SK-N-SH treated with all-trans-retinoic acid at 6 μM for 48 hours (cell line): Measurements from ENCODE around the gene ZNF30.

Source experiments
- ATAC-seq: fragments of 200-7000 bp; cut with Tn5 transposase; 3 replicates; pipeline ENCODE4 v1.9.1; 2020; ENCODE audit warnings: mild to moderate bottlenecking, moderate library complexity
- ARNTL ChIP-seq: fragments of 450-650 bp; formaldehyde crosslinking; IDR thresholded peaks from 2 replicates; pipeline ENCODE4 v1.5.0; 2020; ENCODE audit warnings: low read depth, mild to moderate bottlenecking, moderate library complexity, borderline replicate concordance
- BACH2 ChIP-seq: fragments of 250-450 bp; sonication (Bioruptor Pico); IDR thresholded peaks from 2 replicates; pipeline ENCODE4 v1.9.0; 2021; ENCODE audit warnings: mild to moderate bottlenecking, borderline replicate concordance
- CREB5 ChIP-seq: fragments of 250-450 bp; sonication (Bioruptor Pico); IDR thresholded peaks from 2 replicates; pipeline ENCODE4 v1.5.1; 2020; ENCODE audit warnings: low read depth, mild to moderate bottlenecking, moderate library complexity
- CSRNP3 ChIP-seq: fragments of 250-450 bp; sonication (Bioruptor Pico); IDR thresholded peaks from 2 replicates; pipeline ENCODE4 v1.5.1; 2021; ENCODE audit warnings: mild to moderate bottlenecking, moderate library complexity
- ESRRG ChIP-seq: fragments of 250-450 bp; sonication (Bioruptor Pico); IDR thresholded peaks from 2 replicates; pipeline ENCODE4 v1.6.1; 2021; ENCODE audit warnings: mild to moderate bottlenecking
- GLIS3 ChIP-seq: fragments of 250-450 bp; sonication (Bioruptor Pico); IDR thresholded peaks from 2 replicates; pipeline ENCODE4 v1.5.0; 2020; ENCODE audit warnings: mild to moderate bottlenecking, moderate library complexity
- ISL1 ChIP-seq: fragments of 250-450 bp; sonication (Bioruptor Pico); IDR thresholded peaks from 2 replicates; pipeline ENCODE4 v2.1.2; 2022; ENCODE audit warnings: mild to moderate bottlenecking, moderate library complexity
- OSR1 ChIP-seq: fragments of 250-450 bp; sonication (Bioruptor Pico); IDR thresholded peaks from 2 replicates; pipeline ENCODE4 v1.8.0; 2022; ENCODE audit warnings: moderate library complexity, mild to moderate bottlenecking, inconsistent platforms
- POU6F1 ChIP-seq: fragments of 250-450 bp; sonication (Bioruptor Pico); IDR thresholded peaks from 2 replicates; pipeline ENCODE4 v1.8.0; 2021; ENCODE audit warnings: low read depth, mild to moderate bottlenecking, moderate library complexity, borderline replicate concordance
- PPARA ChIP-seq: fragments of 250-450 bp; sonication (Bioruptor Pico); IDR thresholded peaks from 2 replicates; pipeline ENCODE4 v1.5.0; 2020; ENCODE audit warnings: mild to moderate bottlenecking, borderline replicate concordance
- RARB ChIP-seq: fragments of 250-450 bp; sonication (Bioruptor Pico); IDR thresholded peaks from 2 replicates; pipeline ENCODE4 v1.8.0; 2021; ENCODE audit warnings: mild to moderate bottlenecking, moderate library complexity
- SNAI2 ChIP-seq: fragments of 250-450 bp; sonication (Bioruptor Pico); IDR thresholded peaks from 2 replicates; pipeline ENCODE4 v1.5.0; 2020; ENCODE audit warnings: mild to moderate bottlenecking, moderate library complexity
- TCF4 ChIP-seq: fragments of 250-450 bp; sonication (Bioruptor Pico); IDR thresholded peaks from 2 replicates; pipeline ENCODE4 v1.8.0; 2021; ENCODE audit warnings: mild to moderate bottlenecking, moderate library complexity, borderline replicate concordance
- TSHZ2 ChIP-seq: fragments of 250-450 bp; sonication (Bioruptor Pico); IDR thresholded peaks from 2 replicates; pipeline ENCODE4 v1.5.0; 2020; ENCODE audit warnings: mild to moderate bottlenecking, moderate library complexity
- ZC3H10 ChIP-seq: fragments of 250-450 bp; sonication (Bioruptor Pico); IDR thresholded peaks from 2 replicates; pipeline ENCODE4 v1.5.1; 2021; ENCODE audit warnings: mild to moderate bottlenecking, moderate library complexity
- ZFP3 ChIP-seq: fragments of 250-450 bp; sonication (Bioruptor Pico); IDR thresholded peaks from 2 replicates; pipeline ENCODE4 v1.5.0; 2020; ENCODE audit warnings: mild to moderate bottlenecking, moderate library complexity
- ZFP30 ChIP-seq: fragments of 450-650 bp; formaldehyde crosslinking; IDR thresholded peaks from 2 replicates; pipeline ENCODE4 v1.5.0; 2022; ENCODE audit warnings: mild to moderate bottlenecking, moderate library complexity
- ZNF565 ChIP-seq: fragments of 450-650 bp; formaldehyde crosslinking; conservative IDR thresholded peaks from 2 replicates; pipeline ENCODE4 v1.5.0; 2020; ENCODE audit warnings: low read depth, mild to moderate bottlenecking, moderate library complexity
- ZNF70 ChIP-seq: fragments of 450-650 bp; formaldehyde crosslinking; IDR thresholded peaks from 2 replicates; pipeline ENCODE4 v1.5.0; 2020; ENCODE audit warnings: mild to moderate bottlenecking, moderate library complexity
- TF ChIP-seq, protein P1 (sequence below): fragments of 250-450 bp; sonication (Bioruptor Pico); IDR thresholded peaks from 2 replicates; pipeline ENCODE4 v1.8.0; 2020; ENCODE audit warnings: mild to moderate bottlenecking, moderate library complexity, borderline replicate concordance

ZNF30 gene

GRCh38 chr19:34881982-34882381 is 44.7 kb upstream of the ZNF30 start:
- no peak for TF ChIP-seq OSR1 (CRISPR knock-in tag)
- no peak for TF ChIP-seq TSHZ2 (CRISPR knock-in tag)
- no peak for TF ChIP-seq POU6F1 (CRISPR knock-in tag)
- no peak for TF ChIP-seq CSRNP3 (CRISPR knock-in tag)
- no peak for TF ChIP-seq ESRRG (CRISPR knock-in tag)
- TF ChIP-seq GLIS3 (CRISPR knock-in tag), result no peak
- no peak for TF ChIP-seq CREB5 (CRISPR knock-in tag)
- TF ChIP-seq ZC3H10, result no peak
- TF ChIP-seq BACH2 (CRISPR knock-in tag), result no peak
- TF ChIP-seq ZFP3 (CRISPR knock-in tag), result no peak
- no peak for TF ChIP-seq RARB (CRISPR knock-in tag)
- no peak for TF ChIP-seq PPARA
- no peak for TF ChIP-seq ZFP30 (CRISPR knock-in tag)
- no peak for TF ChIP-seq SNAI2 (CRISPR knock-in tag)
- no peak for TF ChIP-seq ZNF70 (CRISPR knock-in tag)
- TF ChIP-seq ARNTL (CRISPR knock-in tag), result no peak
- no peak for ATAC-seq

GRCh38 chr19:34888091-34888490 is 38.6 kb upstream of the ZNF30 start:
- ATAC-seq, result no peak

More at GRCh38 chr19:34888091-34888490, 38.6 kb upstream of the ZNF30 start:
- TF ChIP-seq ZC3H10 (no peak), OSR1 (CRISPR knock-in tag) (no peak), ISL1 (CRISPR knock-in tag) (no peak), ZFP30 (CRISPR knock-in tag) (no peak), ZNF70 (CRISPR knock-in tag) (no peak), ZNF565 (CRISPR knock-in tag) (no peak), ARNTL (CRISPR knock-in tag) (no peak), BACH2 (CRISPR knock-in tag) (no peak), TSHZ2 (CRISPR knock-in tag) (no peak), ZFP3 (CRISPR knock-in tag) (no peak), POU6F1 (CRISPR knock-in tag) (no peak), TCF4 (CRISPR knock-in tag) (no peak)
- TF ChIP-seq, protein P1, sequence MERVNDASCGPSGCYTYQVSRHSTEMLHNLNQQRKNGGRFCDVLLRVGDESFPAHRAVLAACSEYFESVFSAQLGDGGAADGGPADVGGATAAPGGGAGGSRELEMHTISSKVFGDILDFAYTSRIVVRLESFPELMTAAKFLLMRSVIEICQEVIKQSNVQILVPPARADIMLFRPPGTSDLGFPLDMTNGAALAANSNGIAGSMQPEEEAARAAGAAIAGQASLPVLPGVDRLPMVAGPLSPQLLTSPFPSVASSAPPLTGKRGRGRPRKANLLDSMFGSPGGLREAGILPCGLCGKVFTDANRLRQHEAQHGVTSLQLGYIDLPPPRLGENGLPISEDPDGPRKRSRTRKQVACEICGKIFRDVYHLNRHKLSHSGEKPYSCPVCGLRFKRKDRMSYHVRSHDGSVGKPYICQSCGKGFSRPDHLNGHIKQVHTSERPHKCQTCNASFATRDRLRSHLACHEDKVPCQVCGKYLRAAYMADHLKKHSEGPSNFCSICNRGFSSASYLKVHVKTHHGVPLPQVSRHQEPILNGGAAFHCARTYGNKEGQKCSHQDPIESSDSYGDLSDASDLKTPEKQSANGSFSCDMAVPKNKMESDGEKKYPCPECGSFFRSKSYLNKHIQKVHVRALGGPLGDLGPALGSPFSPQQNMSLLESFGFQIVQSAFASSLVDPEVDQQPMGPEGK (CRISPR knock-in tag), result no peak
